ENCODE results near the gene RELT. TPM values are rescaled to one million over a fixed set of nuclear protein-coding genes. Genes with fewer than 3 reads are reported as not detected.
A peak's percentile ranks its signal among the peaks of the same experiment; 100 is the strongest.

The RELT gene
- total and polyA plus RNA-seq, 2 of the 13 experiments (the other 11 are each of a cell fraction or from before 2014, with no cell fraction given): 2.5 to 4.7 TPM

- TF ChIP-seq ZNF430 (CRISPR knock-in tag; IDR thresholded peaks at IDR 0.05) (no peak), FOXJ3 (CRISPR knock-in tag; IDR thresholded peaks at IDR 0.05; ENCODE audit: borderline replicate concordance) (no peak), CC2D1A (CRISPR knock-in tag; IDR thresholded peaks at IDR 0.05) (no peak), ZNF569 (CRISPR knock-in tag; IDR thresholded peaks at IDR 0.05; ENCODE audit: borderline replicate concordance) (no peak), TCF7 (IDR thresholded peaks at IDR 0.05; ENCODE audit: low read depth) (no peak), ZNF891 (CRISPR knock-in tag; IDR thresholded peaks at IDR 0.05) (no peak), YY1 (IDR thresholded peaks at IDR 0.05; ENCODE audit: insufficient read depth, insufficient replicate concordance, low read depth, low read length) (peak; percentile 6), TEAD3 (CRISPR knock-in tag; optimal IDR thresholded peaks at IDR 0.05; ENCODE audit: borderline replicate concordance) (peak; percentile 61), SRSF4 (IDR thresholded peaks at IDR 0.05; ENCODE audit: low read depth, low read length, poor library complexity, severe bottlenecking) (no peak), KDM2A (CRISPR knock-in tag; IDR thresholded peaks at IDR 0.05; ENCODE audit: borderline replicate concordance, low read depth) (0 out of 2 replicates have a peak, but pooled peaks have one; percentile 54), GTF3A (CRISPR knock-in tag; conservative IDR thresholded peaks at IDR 0.05) (no peak), ELF3 (CRISPR knock-in tag; IDR thresholded peaks at IDR 0.05) (peak; percentile 32; the same call in 1 of the 2 replicates), ZNF34 (CRISPR knock-in tag; IDR thresholded peaks at IDR 0.05; ENCODE audit: borderline replicate concordance) (no peak), HDAC1 (CRISPR knock-in tag; IDR thresholded peaks at IDR 0.05) (no peak), MTF1 (CRISPR knock-in tag; IDR thresholded peaks at IDR 0.05) (no peak), ZFP36L1 (CRISPR knock-in tag; IDR thresholded peaks at IDR 0.05) (no peak), SMC3 (IDR thresholded peaks at IDR 0.05; ENCODE audit: low read length) (peak; percentile 85), KDM5A (IDR thresholded peaks at IDR 0.05; ENCODE audit: borderline replicate concordance, low read length) (no peak), CTCF (CRISPR knock-in tag; IDR thresholded peaks at IDR 0.05) (peak; percentile 91), SIX4 (CRISPR knock-in tag; IDR thresholded peaks at IDR 0.05) (no peak), ARID3A (IDR thresholded peaks at IDR 0.05; ENCODE audit: low read depth, low read length) (0 out of 2 replicates have a peak, but pooled peaks have one; percentile 15), PHF8 (CRISPR knock-in tag; IDR thresholded peaks at IDR 0.05) (no peak), ZNF207 (IDR thresholded peaks at IDR 0.05; ENCODE audit: borderline replicate concordance) (no peak), ZNF841 (CRISPR knock-in tag; IDR thresholded peaks at IDR 0.05; ENCODE audit: borderline replicate concordance) (no peak)
- TF ChIP-seq, protein P1, sequence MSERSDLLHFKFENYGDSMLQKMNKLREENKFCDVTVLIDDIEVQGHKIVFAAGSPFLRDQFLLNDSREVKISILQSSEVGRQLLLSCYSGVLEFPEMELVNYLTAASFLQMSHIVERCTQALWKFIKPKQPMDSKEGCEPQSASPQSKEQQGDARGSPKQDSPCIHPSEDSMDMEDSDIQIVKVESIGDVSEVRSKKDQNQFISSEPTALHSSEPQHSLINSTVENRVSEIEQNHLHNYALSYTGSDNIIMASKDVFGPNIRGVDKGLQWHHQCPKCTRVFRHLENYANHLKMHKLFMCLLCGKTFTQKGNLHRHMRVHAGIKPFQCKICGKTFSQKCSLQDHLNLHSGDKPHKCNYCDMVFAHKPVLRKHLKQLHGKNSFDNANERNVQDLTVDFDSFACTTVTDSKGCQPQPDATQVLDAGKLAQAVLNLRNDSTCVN (CRISPR knock-in tag; IDR thresholded peaks at IDR 0.05; ENCODE audit: borderline replicate concordance): no peak
- TF ChIP-seq, protein P2, sequence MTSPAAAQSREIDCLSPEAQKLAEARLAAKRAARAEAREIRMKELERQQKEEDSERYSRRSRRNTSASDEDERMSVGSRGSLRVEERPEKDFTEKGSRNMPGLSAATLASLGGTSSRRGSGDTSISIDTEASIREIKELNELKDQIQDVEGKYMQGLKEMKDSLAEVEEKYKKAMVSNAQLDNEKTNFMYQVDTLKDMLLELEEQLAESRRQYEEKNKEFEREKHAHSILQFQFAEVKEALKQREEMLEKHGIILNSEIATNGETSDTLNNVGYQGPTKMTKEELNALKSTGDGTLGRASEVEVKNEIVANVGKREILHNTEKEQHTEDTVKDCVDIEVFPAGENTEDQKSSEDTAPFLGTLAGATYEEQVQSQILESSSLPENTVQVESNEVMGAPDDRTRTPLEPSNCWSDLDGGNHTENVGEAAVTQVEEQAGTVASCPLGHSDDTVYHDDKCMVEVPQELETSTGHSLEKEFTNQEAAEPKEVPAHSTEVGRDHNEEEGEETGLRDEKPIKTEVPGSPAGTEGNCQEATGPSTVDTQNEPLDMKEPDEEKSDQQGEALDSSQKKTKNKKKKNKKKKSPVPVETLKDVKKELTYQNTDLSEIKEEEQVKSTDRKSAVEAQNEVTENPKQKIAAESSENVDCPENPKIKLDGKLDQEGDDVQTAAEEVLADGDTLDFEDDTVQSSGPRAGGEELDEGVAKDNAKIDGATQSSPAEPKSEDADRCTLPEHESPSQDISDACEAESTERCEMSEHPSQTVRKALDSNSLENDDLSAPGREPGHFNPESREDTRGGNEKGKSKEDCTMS (CRISPR knock-in tag; conservative IDR thresholded peaks at IDR 0.05): no peak
Measured at GRCh38 chr11:73404048-73404447, 27.8 kb downstream of the RELT start (continued).
